Body of pancreas (tissue), 4 donors: ENCODE results near the gene CTDSPL.

Experiments
- CTCF ChIP-seq, 7 experiments: fragments of 450-650 bp in 4 of 7; fragments of 200-600 bp in 3 of 7; sonication (generic) in 3 of 7; IDR thresholded peaks; one replicate each; pipeline ENCODE4 v1.5.1; 2016 to 2019; ENCODE audit warnings: antibody characterized with exemption in 7 of 7
- POLR2A ChIP-seq, 3 donors: fragments of 450-650 bp; IDR thresholded peaks; one replicate each; pipeline ENCODE4 v1.6.1; 2016; ENCODE audit warnings: antibody characterized with exemption in 3 of 3, mild to moderate bottlenecking in 2 of 3

GRCh38 chr3:38016410-38016809, 154.7 kb downstream of the CTDSPL start:
- TF ChIP-seq POLR2A (IDR thresholded peaks at IDR 0.05) = no peak
- TF ChIP-seq CTCF (IDR thresholded peaks at IDR 0.05) = no peak
